ENCODE measurements around the gene IGFLR1. TPM values are rescaled to one million over a fixed set of nuclear protein-coding genes. Genes with fewer than 3 reads are reported as not detected.

IGFLR1 gene
- total and polyA plus RNA-seq, 2 of the 4 experiments (the other 2 are of a cell fraction) = 0.72 to 2.7 TPM

- Histone ChIP-seq H3K4me3 (ENCODE audit: insufficient read depth, low read depth, low read length) (no peak overlapping the region), H2AFZ (replicated peaks; ENCODE audit: low read length, poor library complexity) (peak overlapping the region; percentile 93), H3K14ac (replicated peaks; ENCODE audit: low read depth, low read length) (no peak overlapping the region), H3K4me2 (ENCODE audit: low read depth, low read length) (no peak overlapping the region; the same call in 1 of the 2 replicates), H3K9ac (ENCODE audit: low read depth, low read length) (no peak overlapping the region), H4K5ac (ENCODE audit: low read depth, low read length) (no peak overlapping the region), H3K27ac (ENCODE audit: insufficient read depth, low read length) (no peak overlapping the region), H3K23ac (ENCODE audit: low read depth, low read length) (no peak overlapping the region), H3K36me3 (ENCODE audit: control insufficient read depth, insufficient read depth, low read length) (peaks cover 39% of the 10 kb centered on the region), H3K79me1 (ENCODE audit: low read depth in 1 of 2, low read length in 2 of 2) (peaks cover 0 to 18% of the 10 kb centered on the region in 2 experiments; a peak in 2 of 4 replicates), H3K4me1 (ENCODE audit: control insufficient read depth, insufficient read depth, low read length) (0 out of 2 replicates have a peak, but pooled peaks cover 3% of the 10 kb centered on the region), H3K27me3 (ENCODE audit: control insufficient read depth, insufficient read depth, low read length) (no peaks in the 10 kb centered on the region), H3K9me1 (ENCODE audit: insufficient read depth, low read length) (peaks cover 5% of the 10 kb centered on the region; the same call in 1 of the 2 replicates), H4K20me1 (ENCODE audit: insufficient read depth, low read length) (no peaks in the 10 kb centered on the region; the same call in 1 of the 2 replicates), H2AK5ac (ENCODE audit: low read depth, low read length) (no peak overlapping the region), H2AK9ac (replicated peaks; ENCODE audit: low read depth, low read length, poor library complexity) (peak overlapping the region; percentile 3), H2BK5ac (ENCODE audit: low read depth, low read length, poor library complexity, severe bottlenecking) (no peak overlapping the region), H4K91ac (ENCODE audit: insufficient read depth, low read depth, low read length) (no peak overlapping the region), H2BK20ac (ENCODE audit: low read depth, low read length) (no peak overlapping the region), H2BK120ac (ENCODE audit: low read depth, low read length) (no peak overlapping the region), H3K56ac (ENCODE audit: extremely low read depth, insufficient read depth, low read length) (no peak overlapping the region), H3K18ac (ENCODE audit: low read depth, low read length) (no peak overlapping the region), H3K9me3 (ENCODE audit: control insufficient read depth, insufficient read depth, low read length) (no peaks in the 10 kb centered on the region), H3K4ac (ENCODE audit: low read depth, low read length) (no peak overlapping the region), H2BK15ac (ENCODE audit: low read depth, low read length) (no peak overlapping the region), H4K8ac (ENCODE audit: low read depth in 2 of 2, low read length in 2 of 2) (no peak overlapping the region)
- BruUV-seq (replicated peaks) = no TSS peak
- DNase-seq = no peak
- dilution Hi-C loops (cut with HindIII; ENCODE audit: low sequenced_read_pairs, unreplicated experiment) = no loop called here
- 43% methylated on average over 3 of the region's 29 CpGs; no CpG with 5 or more reads in 1 of the 2 experiments for WGBS, 2 experiments (ENCODE audit: extremely low coverage in 2 of 2, insufficient read length in 1 of 2)
- in situ Hi-C loops (cut with MboI; ENCODE audit: low sequenced_read_pairs) = no loop called here
- no peak for ATAC-seq (ENCODE audit: low read depth)
- POLR2A ChIA-PET (ENCODE audit: unreplicated experiment) = no interaction called here
- intact Hi-C loops (cut with micrococcal nuclease) = no loop called here
- TF ChIP-seq MXI1 (IDR thresholded peaks at IDR 0.05; ENCODE audit: borderline replicate concordance, low read depth, low read length) = no peak
- TF ChIP-seq NFE2L2 (IDR thresholded peaks at IDR 0.05; ENCODE audit: low read depth, low read length) = no peak
- no peak for TF ChIP-seq MAZ (IDR thresholded peaks at IDR 0.05; ENCODE audit: borderline replicate concordance, low read depth, low read length)
- TF ChIP-seq POLR2A (IDR thresholded peaks at IDR 0.05; ENCODE audit: low read depth, low read length) = no peak
- no peak for TF ChIP-seq CHD1 (IDR thresholded peaks at IDR 0.05; ENCODE audit: low read depth, low read length)
- no peak for TF ChIP-seq FOS (IDR thresholded peaks at IDR 0.05; ENCODE audit: low read depth, low read length)
- TF ChIP-seq MAFK (IDR thresholded peaks at IDR 0.05; ENCODE audit: low read depth, low read length) = no peak
- TF ChIP-seq SMC3 (IDR thresholded peaks at IDR 0.05; ENCODE audit: low read depth, low read length) = no peak
- no peak for TF ChIP-seq CEBPB (IDR thresholded peaks at IDR 0.05; ENCODE audit: low read depth, low read length)
- no peak for TF ChIP-seq RAD21 (IDR thresholded peaks at IDR 0.05; ENCODE audit: low read length)
- no peak for TF ChIP-seq BHLHE40 (IDR thresholded peaks at IDR 0.05; ENCODE audit: low read depth, low read length)
- CTCF ChIA-PET = interaction anchor here (1.2 kb wide), 1 partner anchor 9 kb away, joined by 5 read pairs; no protein-coding TSS in a partner anchor
Measured at GRCh38 chr19:35739275-35740107, 2.8 kb downstream of the IGFLR1 start.
